Activated naive CD8-positive, alpha-beta T cell treated with anti-CD3 and anti-CD28 coated beads, Interleukin-2, amount 50 U/mL, for 24 hours (primary cell): ENCODE data around the gene NEXN.

Experiments used
- ATAC-seq: fragments of 150-1000 bp; cut with Tn5 transposase; one replicate; pipeline ENCODE4 v1.10.0; 2021
- DNase-seq: peaks from one replicate; pipeline ENCODE4 v3.0.0; 2021
- H3K27ac Mint-ChIP-seq: one replicate; pipeline ENCODE4 v1.8.0; 2021; ENCODE audit warnings: mild to moderate bottlenecking, mixed read lengths
- H3K27me3 Mint-ChIP-seq: one replicate; pipeline ENCODE4 v1.8.0; 2021; ENCODE audit warnings: mixed read lengths
- H3K36me3 Mint-ChIP-seq: one replicate; pipeline ENCODE4 v1.8.0; 2021; ENCODE audit warnings: low read depth, mixed read lengths
- H3K4me1 Mint-ChIP-seq: one replicate; pipeline ENCODE4 v1.8.0; 2021; ENCODE audit warnings: mixed read lengths
- H3K4me3 Mint-ChIP-seq: one replicate; pipeline ENCODE4 v1.8.0; 2021; ENCODE audit warnings: mild to moderate bottlenecking, moderate library complexity, mixed read lengths
- H3K9me3 Mint-ChIP-seq: one replicate; pipeline ENCODE4 v1.8.0; 2021; ENCODE audit warnings: mixed read lengths

Gene NEXN

DNA sequence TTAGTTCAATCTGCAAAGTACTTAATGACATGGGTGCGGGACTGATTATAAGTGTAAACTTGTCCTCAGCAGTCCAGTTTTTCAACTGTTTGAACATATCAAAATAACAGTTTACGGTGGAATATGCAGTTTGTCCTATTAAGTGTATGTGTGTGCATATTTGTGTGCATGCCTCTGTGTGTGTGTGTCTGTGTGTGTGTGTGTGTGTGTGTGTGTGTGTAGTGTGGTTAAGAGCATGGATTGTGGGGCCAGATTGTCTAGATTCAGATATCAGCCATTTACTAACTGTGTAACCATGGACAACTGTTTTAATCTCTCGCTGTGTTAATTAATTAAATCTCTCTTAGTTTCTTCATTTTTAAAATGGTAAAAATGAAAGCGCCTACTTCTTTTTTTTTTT is 39.0 kb downstream of the NEXN start:
- Mint-ChIP-seq H3K9me3 (no peaks in the 10 kb centered on the region), H3K27me3 (no peaks in the 10 kb centered on the region), H3K4me3 (peak overlapping the region; percentile 69), H3K36me3 (no peaks in the 10 kb centered on the region), H3K27ac (peak overlapping the region; percentile 32), H3K4me1 (peaks cover 10% of the 10 kb centered on the region)
- DNase-seq = no peak
- no peak for ATAC-seq

DNA sequence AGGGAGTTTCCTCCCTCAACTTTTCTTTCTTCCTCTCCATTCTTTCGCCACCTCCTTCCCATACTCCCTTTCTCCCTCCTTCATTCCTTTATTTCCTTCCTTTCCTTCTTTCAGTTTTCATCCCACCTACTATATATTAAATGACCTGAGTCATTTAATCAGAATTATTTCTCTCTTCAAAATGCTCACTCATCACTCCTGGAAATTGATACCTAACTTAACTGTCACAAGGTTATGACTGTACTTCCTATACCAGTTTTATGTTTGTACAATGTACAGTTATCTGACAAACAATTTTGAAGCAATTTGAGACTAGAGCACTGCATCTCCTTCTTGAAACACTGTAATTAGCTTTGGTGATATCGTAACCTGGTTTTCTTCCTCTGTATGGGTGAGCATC is 41.4 kb downstream of the NEXN start:
- H3K9me3 Mint-ChIP-seq = no peaks in the 10 kb centered on the region

DNA sequence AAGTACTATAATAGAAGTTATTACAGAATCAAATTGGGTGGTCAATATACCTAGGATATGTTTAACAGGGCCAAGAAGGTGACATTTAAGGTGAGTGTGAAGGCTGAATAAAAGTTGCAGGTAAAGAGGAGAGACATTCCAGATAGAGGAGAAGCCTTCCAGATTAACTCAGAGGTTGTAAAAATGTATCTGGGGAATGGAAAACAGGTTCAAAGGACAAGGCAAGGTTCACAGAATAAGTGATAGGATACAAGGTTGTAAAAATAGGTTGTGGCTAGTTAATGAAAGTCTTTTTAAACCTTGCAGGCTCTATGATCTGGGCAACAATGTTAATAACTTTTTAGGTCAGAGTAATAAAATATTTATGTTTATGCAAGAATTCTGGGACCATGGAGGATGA is 50.2 kb downstream of the NEXN start:
- H3K27ac Mint-ChIP-seq = no peak overlapping the region
- H3K4me3 Mint-ChIP-seq = no peak overlapping the region
- no peak for ATAC-seq

More for the DNA sequence above, 41.4 kb downstream of the NEXN start:
- H3K4me1 Mint-ChIP-seq = peaks cover 10% of the 10 kb centered on the region
- no peaks in the 10 kb centered on the region for H3K36me3 Mint-ChIP-seq
- no peaks in the 10 kb centered on the region for H3K27me3 Mint-ChIP-seq
- DNase-seq (no peak), ATAC-seq (no peak)
- no peak overlapping the region for H3K27ac Mint-ChIP-seq
- H3K4me3 Mint-ChIP-seq = no peak overlapping the region

DNA sequence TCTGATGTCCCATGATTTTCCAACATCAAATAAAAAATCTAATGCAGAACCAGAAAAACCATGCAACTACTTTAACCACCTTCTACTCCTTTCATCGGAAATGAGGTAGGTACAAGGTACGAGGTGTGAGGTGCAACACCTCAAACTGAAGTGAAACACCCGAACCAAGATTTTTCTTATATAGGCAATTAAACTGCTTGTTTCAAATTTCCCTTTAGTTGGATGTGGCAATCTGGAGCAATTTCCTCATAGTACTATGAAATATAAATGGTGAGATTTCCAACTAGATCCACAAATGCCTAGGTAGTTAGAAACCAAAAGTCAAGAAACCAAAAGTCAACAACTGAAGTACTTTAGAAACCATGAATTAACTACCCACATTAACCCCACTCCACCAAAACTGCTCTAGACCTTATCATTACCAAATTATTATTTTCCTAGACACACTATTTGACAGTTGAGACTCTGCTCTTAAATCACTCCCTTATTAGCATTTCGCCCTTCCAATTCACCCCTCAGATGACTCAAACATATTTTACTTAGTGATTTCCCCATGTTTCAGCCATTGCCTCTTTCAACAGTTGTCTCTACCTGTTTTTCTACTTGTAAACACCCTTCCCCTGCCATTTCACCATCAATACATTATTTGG is 52.6 kb downstream of the NEXN start:
- H3K36me3 Mint-ChIP-seq = peaks cover 31% of the 10 kb centered on the region
- no peaks in the 10 kb centered on the region for H3K9me3 Mint-ChIP-seq
- no peaks in the 10 kb centered on the region for H3K27me3 Mint-ChIP-seq
- H3K4me1 Mint-ChIP-seq = peaks cover 11% of the 10 kb centered on the region
- no peak overlapping the region for H3K4me3 Mint-ChIP-seq
- H3K27ac Mint-ChIP-seq = no peak overlapping the region
- DNase-seq (no peak), ATAC-seq (peak; percentile 28)

More for the DNA sequence above, 50.2 kb downstream of the NEXN start:
- DNase-seq = no peak
- H3K27me3 Mint-ChIP-seq = no peaks in the 10 kb centered on the region
- H3K9me3 Mint-ChIP-seq = no peaks in the 10 kb centered on the region
- H3K36me3 Mint-ChIP-seq = peaks cover 18% of the 10 kb centered on the region
- H3K4me1 Mint-ChIP-seq = peaks cover 7% of the 10 kb centered on the region

DNA sequence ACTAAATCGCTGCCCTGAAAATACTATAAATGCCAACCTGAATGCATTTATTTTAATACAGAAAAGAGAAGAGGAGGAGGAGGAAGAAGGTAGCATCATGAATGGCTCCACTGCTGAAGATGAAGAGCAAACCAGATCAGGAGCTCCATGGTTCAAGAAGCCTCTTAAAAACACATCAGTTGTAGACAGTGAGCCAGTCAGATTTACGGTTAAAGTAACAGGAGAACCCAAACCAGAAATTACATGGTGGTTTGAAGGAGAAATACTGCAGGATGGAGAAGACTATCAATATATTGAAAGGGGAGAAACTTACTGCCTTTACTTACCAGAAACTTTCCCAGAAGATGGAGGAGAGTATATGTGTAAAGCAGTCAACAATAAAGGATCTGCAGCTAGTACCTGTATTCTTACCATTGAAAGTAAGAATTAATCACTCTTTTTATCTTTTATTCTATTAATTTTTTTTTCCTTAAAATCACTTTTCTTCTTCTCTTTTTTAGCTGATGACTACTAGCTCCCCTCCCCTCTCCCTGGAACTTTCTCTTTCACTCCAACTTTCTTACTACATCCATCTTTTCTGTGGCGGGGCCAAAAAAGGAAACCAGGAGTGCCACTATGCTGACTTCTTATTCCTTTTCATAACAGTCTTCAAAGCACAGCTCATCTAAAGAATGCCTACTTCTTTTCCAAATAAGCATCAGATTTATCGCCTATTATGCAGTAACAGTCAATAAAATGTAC is 54.1 kb downstream of the NEXN start:
- Mint-ChIP-seq H3K4me1 (peaks cover 13% of the 10 kb centered on the region), H3K36me3 (peaks cover 42% of the 10 kb centered on the region), H3K9me3 (no peaks in the 10 kb centered on the region), H3K4me3 (no peak overlapping the region), H3K27me3 (no peaks in the 10 kb centered on the region), H3K27ac (no peak overlapping the region)
- DNase-seq = no peak
- ATAC-seq = no peak

DNA sequence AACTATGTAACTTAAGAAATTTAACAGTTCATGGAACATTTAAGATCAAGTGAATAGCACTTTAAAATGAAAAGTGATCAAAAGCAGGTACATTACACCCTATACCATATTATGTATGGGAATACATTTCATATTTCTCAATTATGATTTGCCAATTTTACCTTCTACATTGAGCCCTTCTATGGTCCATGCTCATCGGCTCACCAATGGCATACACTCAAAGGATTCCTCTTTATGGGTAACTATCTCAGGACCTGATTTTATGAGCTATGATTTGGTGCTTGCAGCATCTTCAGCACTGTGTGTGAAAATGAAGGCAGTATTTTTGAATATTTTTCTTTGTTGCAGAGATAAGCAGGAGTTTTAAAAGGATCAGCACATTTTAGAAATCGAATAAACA is 56.9 kb downstream of the NEXN start:
- Mint-ChIP-seq H3K9me3 (no peaks in the 10 kb centered on the region), H3K27me3 (no peaks in the 10 kb centered on the region), H3K27ac (no peak overlapping the region), H3K4me1 (peaks cover 37% of the 10 kb centered on the region), H3K4me3 (no peak overlapping the region), H3K36me3 (peaks cover 61% of the 10 kb centered on the region)
- DNase-seq = no peak
- no peak for ATAC-seq

DNA sequence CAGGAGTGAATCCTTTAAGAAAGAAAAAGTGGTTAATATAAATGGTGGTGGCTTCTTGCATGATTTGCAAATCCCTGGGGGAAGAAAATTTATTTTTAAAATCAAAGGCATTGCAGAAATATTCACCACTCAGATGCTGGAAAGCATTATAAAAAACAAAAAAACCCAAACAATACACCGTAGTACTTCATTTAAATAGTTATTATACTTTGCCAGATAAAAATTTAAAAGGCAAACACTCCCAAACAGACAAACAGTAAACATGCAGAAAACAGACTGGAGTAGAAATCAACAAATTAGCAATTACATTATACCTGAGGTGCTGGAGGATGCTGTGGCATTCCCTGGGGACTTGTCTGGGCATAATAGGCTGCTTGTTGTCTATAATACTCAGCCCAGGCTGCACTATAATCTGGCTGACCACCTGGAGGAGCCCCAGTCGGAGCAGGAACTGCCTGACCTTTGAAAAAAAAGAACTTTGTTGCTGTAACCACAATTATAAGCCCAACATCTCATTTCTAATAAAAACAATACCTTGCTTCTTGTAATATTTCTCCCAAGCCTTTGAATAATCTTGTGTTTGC is 60.5 kb downstream of the NEXN start:
- peaks cover 69% of the 10 kb centered on the region for H3K36me3 Mint-ChIP-seq
- H3K27ac Mint-ChIP-seq = peak overlapping the region; percentile 73
- DNase-seq = no peak
- H3K9me3 Mint-ChIP-seq = no peaks in the 10 kb centered on the region
- no peak for ATAC-seq
- H3K4me3 Mint-ChIP-seq = no peak overlapping the region
- no peaks in the 10 kb centered on the region for H3K27me3 Mint-ChIP-seq
- H3K4me1 Mint-ChIP-seq = peaks cover 61% of the 10 kb centered on the region

DNA sequence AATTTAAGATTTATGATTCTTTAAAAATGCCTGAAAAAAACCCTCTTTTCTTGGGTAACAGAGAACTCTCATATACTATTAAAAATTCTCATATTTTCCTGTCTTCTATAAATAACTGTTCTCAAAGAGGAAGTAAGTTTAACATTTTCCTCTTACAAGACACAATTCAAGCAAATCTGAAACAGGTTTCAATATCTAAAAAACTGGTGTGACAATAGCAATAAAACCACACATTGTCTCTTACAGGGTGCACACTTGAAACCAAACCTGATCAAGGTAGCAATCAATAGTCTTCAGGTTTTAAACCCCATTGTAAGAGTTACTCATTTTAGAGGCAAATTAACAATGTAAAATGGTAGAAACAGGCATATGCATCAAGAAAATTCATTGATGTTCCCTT is 62.4 kb downstream of the NEXN start:
- DNase-seq = no peak
- peak overlapping the region; percentile 83 for H3K27ac Mint-ChIP-seq
- no peaks in the 10 kb centered on the region for H3K27me3 Mint-ChIP-seq
- ATAC-seq = peak; percentile 67
- H3K4me3 Mint-ChIP-seq = peak overlapping the region; percentile 12
- peaks cover 71% of the 10 kb centered on the region for H3K36me3 Mint-ChIP-seq
- no peaks in the 10 kb centered on the region for H3K9me3 Mint-ChIP-seq
- peaks cover 59% of the 10 kb centered on the region for H3K4me1 Mint-ChIP-seq

DNA sequence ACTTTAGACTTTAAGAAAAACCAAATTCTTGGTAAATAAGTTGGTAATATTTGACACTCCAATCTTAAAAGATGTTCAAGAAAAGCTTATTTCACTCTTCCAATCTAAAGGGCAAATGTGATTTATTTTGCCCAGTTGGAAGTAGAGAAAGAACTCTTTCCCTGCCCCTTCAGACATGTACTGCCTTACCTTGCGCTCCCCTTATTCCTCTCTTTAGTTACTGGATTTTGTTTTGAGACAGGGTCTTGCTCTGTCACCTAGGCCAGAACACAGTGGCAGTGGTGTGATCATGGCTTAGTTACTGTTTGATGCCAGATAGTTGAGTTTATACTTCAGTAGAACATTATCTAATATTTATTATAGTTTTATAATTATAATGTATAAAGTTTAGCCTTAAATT is 62.9 kb downstream of the NEXN start:
- DNase-seq (no peak), ATAC-seq (no peak)
- peak overlapping the region; percentile 81 for H3K27ac Mint-ChIP-seq
- H3K4me1 Mint-ChIP-seq = peaks cover 59% of the 10 kb centered on the region
- no peaks in the 10 kb centered on the region for H3K9me3 Mint-ChIP-seq
- no peak overlapping the region for H3K4me3 Mint-ChIP-seq
- no peaks in the 10 kb centered on the region for H3K27me3 Mint-ChIP-seq
- H3K36me3 Mint-ChIP-seq = peaks cover 71% of the 10 kb centered on the region

DNA sequence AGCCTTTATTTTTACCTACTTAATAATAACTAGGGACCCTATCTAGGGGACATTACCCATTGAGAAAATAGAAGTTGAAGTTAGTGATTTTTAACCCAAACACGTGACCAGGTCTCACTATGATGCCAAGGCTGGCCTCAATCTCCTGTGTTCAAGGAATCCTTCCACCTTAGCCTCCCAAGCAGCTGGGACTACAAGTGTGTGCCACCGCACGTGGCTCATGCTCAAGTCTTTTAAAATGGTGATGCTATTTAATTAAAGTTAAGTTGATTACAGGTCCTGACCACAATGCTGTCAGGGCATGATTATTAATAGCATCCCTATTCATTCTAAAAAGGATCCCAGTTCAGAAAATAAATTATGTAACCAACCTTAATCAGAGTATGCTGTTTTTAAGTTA is 65.5 kb downstream of the NEXN start:
- Mint-ChIP-seq H3K9me3 (no peaks in the 10 kb centered on the region), H3K4me1 (peaks cover 47% of the 10 kb centered on the region), H3K27ac (no peak overlapping the region), H3K27me3 (no peaks in the 10 kb centered on the region), H3K36me3 (peaks cover 64% of the 10 kb centered on the region), H3K4me3 (no peak overlapping the region)
- no peak for DNase-seq
- ATAC-seq = no peak

DNA sequence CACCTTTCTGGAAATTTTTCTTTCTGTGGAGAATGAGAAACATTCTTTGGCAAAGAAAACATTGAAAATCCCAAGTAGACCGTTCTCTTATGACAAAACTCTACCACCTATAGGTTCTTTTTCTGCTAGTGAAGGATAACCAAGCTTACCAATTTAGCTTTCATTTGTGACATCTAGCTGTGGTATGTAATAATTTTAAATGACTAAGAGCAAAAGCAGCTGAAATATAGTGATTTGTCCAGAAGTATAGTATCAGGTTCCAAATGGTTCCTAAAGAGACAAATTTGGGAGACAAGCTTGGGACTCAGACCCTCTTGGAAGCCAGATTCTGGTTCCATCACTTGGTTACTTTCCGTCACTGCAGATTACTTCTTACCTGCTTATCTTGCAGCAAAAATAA is 66.1 kb downstream of the NEXN start:
- ATAC-seq (no peak), DNase-seq (no peak)
- Mint-ChIP-seq H3K4me3 (no peak overlapping the region), H3K4me1 (peaks cover 41% of the 10 kb centered on the region), H3K27ac (no peak overlapping the region), H3K27me3 (no peaks in the 10 kb centered on the region), H3K9me3 (no peaks in the 10 kb centered on the region), H3K36me3 (peaks cover 63% of the 10 kb centered on the region)

DNA sequence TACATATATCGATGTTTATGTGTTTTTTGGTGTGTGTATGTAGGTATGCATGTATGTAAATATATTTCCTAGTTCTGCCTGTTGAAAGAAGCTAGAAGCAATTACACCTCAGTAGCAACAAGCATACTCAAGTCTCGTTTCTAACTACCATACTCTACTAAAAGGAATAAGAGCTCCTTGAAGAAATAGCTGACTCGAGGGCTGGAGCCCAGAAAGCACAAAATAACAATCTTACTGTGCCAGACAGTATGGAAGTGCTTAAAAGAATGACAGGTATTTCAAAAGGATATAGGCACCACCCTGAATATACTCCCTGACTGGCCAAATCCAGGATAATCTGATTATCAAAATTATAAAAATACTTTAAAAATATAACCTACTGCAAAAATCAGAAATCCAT is 67.3 kb downstream of the NEXN start:
- DNase-seq = no peak
- ATAC-seq = no peak
- Mint-ChIP-seq H3K36me3 (peaks cover 71% of the 10 kb centered on the region), H3K9me3 (no peaks in the 10 kb centered on the region), H3K4me1 (peaks cover 37% of the 10 kb centered on the region), H3K27ac (no peak overlapping the region), H3K4me3 (no peak overlapping the region), H3K27me3 (no peaks in the 10 kb centered on the region)

DNA sequence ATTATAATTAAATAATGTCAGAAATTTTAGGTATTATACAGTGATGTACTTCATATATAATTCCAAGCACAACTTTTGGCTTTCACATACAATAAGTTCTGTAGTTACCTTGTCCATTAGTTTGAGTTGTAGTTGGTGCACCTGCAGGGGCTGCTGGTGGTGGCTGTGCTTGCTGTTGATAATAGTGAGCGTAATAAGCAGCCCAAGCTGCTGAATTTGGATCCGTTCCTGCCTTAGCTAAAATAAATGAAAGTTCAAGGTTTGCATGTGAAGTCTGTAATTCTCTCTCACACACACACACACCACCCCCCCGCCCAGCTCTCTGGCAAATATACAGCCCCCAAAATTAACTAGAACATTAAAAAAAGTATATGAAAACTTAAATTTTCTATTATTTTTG is 68.0 kb downstream of the NEXN start:
- Mint-ChIP-seq H3K9me3 (no peaks in the 10 kb centered on the region), H3K36me3 (peaks cover 72% of the 10 kb centered on the region)
- no peak for ATAC-seq

DNA sequence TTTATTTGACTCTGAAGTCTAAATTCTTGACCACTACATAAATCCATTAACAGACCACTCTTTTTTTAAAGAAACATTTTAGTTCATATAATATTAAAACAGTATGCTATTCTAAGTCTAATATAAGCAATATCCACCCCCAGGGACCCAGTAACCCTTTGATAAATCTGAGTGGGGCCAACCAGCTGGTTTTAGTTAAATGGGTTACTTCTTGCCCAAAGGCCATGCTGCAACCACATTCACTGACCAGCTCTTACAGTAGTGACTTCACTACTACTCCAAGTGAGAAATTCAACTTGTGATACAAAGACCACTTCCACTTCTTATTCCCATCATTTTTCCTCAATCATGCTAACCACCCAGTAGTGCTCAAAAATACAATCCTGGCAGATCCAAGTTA is 70.0 kb downstream of the NEXN start:
- ATAC-seq (no peak), DNase-seq (no peak)
- no peaks in the 10 kb centered on the region for H3K27me3 Mint-ChIP-seq
- peaks cover 74% of the 10 kb centered on the region for H3K36me3 Mint-ChIP-seq
- H3K9me3 Mint-ChIP-seq = no peaks in the 10 kb centered on the region
- peak overlapping the region; percentile 68 for H3K27ac Mint-ChIP-seq
- no peak overlapping the region for H3K4me3 Mint-ChIP-seq
- H3K4me1 Mint-ChIP-seq = peaks cover 35% of the 10 kb centered on the region

More for the DNA sequence above, 68.0 kb downstream of the NEXN start:
- no peak for DNase-seq
- Mint-ChIP-seq H3K27ac (no peak overlapping the region), H3K27me3 (no peaks in the 10 kb centered on the region), H3K4me1 (peaks cover 37% of the 10 kb centered on the region), H3K4me3 (no peak overlapping the region)

DNA sequence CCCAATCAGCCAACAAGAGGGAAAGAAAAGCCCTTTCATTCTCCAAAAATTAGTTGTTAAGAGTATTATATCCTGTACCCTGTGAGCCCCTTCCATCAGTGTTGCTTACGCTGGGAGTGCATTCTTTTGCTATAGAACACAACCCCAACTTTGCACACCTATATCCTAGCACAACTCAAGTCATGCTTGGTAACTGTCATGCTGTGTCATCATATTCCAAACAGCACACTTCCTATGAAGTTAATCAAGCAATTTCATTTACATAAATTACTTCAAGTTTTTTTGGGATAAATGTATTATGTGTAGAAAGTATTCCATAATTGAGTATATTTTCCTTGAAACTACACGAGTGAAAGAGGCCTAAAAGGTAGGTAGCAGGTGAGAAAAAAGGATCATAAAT is 70.4 kb downstream of the NEXN start:
- no peak overlapping the region for H3K4me3 Mint-ChIP-seq
- H3K36me3 Mint-ChIP-seq = peaks cover 75% of the 10 kb centered on the region
- peaks cover 33% of the 10 kb centered on the region for H3K4me1 Mint-ChIP-seq
- ATAC-seq (no peak), DNase-seq (no peak)
- no peaks in the 10 kb centered on the region for H3K9me3 Mint-ChIP-seq
- H3K27ac Mint-ChIP-seq = peak overlapping the region; percentile 68
- H3K27me3 Mint-ChIP-seq = no peaks in the 10 kb centered on the region
